SKM-1 (cell line): ENCODE measurements around the gene LKAAEAR1.

Source experiments
- DNase-seq: peaks from one replicate; lab custom pipeline; 2025; ENCODE audit not compliant: unreplicated experiment; lab: John Stamatoyannopoulos, UW

Gene LKAAEAR1

DNA sequence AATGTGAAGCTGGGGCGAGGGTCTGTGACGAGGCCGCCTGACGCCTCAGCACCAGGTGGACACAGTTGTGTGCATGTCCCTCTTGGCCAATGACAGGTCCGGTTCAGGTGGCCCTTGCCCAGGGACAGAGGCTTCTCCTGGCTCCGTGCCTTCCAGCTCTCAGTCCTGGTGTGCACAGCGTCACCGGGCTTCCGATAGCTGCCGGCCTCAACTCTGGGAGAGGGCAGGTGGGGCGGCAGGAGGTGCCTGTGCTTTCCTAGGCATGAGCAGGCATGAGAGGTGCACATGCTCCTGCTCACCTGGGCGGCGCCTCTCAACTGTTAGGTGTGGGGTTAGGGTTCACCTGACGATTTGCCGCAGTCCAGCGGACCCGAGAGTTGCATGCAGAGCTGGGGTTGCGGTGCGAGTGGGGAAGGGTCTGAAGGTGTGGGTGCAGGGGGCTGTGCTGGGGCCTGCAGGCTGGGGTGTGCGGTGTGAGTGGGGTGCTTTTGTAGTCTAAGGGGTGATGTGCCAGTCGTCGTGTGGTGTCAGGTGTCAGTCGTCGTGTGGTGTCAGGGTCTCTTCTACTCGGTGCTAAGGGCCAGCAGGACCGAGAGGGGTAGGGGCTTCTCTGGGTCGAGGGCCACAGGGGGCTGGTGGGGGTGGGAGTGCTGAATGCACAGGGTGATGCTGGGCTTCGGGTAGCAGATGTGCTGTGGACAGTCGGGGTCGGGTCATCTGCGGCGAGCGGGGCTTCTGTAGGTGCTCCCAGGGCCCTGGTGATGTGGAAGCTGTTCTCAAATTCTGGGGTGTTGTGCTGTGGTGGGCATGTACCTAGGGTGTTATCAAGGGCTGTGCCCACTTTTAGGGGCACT is 31.0 kb downstream of the LKAAEAR1 start:
- DNase-seq: no peak

DNA sequence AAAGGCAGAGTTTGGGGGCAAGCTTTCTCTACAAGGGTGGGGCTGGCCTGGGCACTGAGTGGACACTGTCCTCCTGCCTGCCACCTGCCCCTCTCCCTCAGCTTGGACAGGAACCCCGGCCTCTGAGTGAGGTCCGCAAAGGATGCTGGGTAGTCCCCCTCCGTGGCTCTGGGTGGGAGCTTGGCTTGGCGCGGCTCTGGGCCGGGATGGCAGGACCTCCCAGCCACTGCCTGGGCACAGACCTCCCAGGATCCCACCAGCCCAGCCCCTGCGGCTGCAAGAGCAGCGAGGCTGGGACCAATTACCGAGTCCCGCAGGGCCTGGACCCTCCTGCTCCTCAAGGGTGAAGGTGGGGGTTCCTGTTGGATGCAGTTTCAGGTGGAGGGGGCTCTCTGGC is 31.9 kb downstream of the LKAAEAR1 start:
- no peak for DNase-seq

DNA sequence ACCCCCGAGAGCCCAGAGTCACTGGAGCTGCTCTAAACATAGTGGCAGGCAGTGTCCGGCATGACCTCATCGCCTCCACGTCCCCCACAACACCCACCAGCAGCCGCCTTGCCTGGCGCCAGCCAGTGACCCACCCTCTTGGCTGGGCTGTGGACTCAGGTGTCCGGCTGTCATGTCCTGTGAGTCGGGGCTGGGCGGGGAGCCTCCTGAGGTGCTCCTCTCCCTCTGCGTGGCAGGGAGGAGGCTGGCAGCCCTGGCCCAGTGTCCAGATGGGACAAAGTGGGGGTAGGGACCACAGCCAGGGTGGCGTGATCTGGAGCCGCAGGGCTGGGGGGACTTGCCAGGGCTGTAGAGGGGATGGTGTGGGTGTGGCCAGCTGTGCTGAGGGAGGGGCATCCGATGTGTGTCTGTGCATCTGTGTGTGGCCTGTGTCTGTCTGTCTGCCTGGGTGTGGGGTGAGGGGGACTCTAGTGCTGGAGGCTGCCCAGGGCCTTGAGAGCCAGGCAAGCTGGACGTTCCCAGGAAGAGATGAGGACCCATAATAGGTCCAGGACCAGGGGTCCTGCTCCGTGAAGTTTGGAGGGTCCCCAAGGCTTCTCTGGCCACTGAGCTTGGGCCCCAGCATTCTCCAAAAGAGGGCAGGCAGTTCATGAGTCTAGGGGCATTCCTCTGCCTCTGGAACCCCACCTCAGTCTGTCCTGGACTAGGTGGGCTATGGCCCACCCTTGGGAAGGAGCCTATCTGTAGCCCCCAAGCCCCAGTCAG is 32.5 kb downstream of the LKAAEAR1 start:
- no peak for DNase-seq

DNA sequence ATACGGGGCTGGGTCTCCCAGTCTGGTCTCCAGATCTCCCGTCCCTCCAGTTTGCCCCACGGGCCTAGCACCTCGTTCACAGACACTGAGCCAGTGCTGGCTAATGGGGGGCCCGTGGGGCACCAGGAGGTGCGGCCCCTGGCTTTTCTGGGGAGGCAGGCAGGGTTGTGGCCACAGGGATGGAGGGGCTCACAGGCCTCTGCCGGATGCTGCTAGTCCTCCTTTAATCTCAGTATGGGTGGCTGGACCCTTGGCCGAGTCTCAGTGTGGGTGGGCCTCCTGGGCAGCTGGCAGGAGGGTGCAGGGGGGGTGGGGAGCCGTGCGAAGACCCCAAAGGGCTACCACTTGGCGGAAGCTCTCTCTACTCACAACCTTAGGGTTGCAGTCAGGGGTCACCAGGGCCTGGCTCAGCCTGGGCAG is 33.2 kb downstream of the LKAAEAR1 start:
- DNase-seq: no peak

DNA sequence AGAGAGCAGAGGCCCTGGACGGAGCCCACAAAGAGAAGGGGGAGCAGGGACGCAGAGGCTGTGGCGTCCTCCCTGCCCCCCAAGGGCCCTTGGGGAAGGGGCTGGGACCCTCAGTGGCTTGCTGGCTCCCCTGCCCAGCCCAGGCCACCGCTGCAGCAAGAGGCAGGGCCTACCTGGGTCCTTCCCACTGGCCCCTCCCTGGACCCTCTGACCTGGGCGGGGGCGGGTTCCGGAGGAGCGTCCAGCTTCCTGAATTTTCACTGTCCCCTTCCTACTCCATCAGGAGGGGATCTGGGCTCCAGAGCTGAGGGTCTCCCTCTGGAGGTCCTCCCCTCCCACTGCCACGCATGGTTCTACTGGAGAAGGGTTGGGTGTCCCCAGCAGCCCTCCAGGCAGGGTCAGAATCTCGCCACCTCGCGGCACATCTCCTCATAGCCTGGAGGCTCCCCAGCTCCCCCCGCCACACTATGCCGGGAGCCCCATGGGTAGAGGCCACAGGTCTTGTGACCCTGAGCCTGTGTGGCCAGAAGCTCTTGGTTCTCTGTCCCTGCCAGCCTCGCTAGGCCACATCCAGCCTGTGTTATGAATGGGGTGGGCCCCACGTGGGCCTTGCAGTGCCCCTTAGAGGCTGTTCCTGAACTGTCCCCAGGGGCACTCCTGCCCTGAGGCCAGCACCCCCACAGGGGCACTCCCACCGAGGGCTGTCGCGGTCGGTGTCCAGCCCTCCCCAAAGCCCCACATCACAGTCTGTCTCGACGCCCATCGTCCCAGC is 33.8 kb downstream of the LKAAEAR1 start:
- DNase-seq: no peak

DNA sequence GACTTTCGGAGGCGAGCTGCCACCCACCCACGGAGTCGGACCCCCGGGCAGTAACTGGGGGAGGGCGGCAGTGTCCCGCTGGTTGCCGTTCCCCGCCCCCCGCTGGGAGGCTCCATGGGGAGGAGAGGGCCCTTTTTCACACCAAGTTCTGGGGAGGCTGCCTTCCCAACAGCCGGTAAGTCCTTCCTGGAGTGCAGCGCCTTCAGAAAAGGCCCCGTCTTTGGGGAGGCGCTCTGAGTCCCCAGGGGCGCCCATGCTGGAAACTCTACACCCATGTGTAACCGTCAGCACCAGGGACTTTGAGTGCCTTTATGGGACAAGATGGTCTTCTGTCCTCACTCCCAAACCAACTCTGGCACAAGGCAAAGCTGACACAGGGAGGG is 34.3 kb downstream of the LKAAEAR1 start:
- no peak for DNase-seq

DNA sequence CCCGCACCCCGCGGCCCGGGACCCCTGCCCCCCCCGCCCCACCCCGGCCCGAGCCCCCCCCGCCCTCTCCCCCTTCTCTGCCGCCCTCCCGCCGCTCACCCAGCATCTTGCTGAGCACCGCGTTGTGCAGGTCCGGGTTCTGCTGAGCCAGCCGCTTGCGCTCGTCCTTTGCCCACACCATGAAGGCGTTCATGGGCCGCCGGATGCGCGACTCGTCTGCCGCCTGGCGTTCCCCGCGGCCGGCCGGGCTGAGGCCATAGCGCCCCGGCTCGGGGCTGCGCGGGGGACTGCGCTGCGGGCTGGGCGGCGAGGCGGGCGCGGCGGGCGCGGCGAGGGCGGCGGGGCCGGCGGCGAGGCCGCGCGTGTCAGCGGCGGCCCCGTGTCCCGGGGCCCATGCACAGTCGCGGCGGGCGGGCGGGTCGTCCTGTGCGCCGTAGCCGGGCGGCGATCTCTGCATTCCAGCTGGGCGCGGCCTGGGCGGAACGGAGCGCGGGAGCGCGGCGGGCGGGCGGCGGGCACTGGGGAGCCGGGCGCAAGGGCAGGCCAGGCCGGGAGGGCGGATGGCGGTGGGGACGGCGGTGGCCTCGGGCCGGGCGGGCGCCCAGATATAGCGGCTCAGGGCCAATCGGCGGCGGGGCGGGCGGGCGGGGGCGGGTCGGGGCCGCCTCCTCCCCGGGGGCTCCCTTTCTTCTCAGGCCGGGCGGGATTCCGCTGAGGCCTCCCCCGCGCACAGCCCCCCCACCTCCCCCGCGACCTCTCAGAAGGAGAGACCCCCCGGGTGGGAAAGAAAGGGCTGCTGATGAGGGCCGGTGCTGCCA is 34.9 kb downstream of the LKAAEAR1 start, which contains the start of gene SOX18:
Gene SOX18, minus strand, starts transcription at position 580 of the 818 bp plus-strand sequence. Its CDS starts 123 bp downstream, at position 457.
- no peak for DNase-seq

DNA sequence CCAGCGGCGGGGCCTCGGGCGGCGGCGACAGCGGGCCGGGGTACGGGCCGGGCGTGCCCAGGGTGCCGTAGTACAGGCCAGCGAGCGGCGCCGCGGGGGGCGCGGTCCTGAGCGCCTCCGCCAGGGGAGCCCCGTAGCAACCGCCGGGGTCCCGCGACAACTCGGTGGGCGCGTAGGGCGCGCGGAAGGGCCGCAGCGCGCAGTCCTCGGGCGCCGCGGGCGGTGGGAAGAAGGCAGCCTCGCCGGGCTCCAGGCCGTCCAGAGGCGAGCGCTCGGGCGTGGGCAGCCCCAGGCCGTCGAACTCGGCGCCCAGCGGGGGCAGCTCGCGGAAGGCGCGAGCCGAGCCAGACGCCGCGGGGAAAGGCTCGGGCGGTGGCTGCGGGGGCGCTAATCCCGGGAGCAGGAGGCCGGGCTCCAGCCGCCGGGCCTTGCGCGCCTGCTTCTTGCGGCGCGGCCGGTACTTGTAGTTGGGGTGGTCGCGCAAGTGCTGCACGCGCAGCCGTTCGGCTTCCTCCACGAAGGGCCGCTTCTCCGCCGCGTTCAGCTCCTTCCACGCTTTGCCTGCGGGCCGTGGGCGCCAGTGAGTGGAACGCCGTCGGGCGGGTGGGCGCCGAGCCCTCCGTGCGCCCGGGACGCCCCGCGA is 35.7 kb downstream of the LKAAEAR1 start:
- no peak for DNase-seq

DNA sequence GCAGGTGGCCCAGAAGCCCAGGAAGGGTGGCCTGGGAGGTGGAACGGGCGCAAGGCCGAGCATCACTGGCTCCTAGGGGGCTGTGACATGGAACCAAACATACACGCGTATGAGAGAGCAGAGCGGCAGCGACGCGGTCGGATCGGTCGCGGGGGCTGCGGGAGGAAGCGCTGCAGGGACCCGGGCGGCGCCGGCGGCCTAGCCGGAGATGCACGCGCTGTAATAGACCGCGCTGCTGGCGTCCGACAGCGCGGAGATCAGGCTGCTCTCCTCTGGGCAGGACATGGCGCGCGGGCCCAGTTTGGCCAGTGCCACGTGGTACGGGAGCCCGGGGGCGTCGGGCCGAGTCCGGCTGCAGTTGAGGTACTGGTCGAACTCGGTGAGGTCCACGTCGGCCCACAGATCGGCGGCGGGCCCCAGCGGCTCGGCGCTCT is 36.2 kb downstream of the LKAAEAR1 start:
- DNase-seq: no peak

DNA sequence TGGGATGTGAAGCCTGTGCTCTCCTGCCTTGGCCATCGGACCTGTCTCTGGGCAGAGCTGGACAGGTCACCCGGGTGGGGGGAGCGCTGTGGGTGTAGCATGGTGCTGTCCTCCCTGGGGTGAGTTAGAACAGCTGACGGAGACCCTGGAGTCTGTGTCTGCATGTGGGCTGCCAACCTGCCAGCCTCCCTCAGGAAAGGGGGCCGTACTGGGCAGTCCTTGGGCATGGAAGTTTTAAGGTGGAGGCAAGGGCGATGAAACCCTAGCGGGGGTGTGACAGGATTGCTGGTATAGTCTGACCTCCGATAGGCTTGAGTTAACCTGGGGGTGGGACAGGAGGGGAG is 37.2 kb downstream of the LKAAEAR1 start:
- DNase-seq: no peak

DNA sequence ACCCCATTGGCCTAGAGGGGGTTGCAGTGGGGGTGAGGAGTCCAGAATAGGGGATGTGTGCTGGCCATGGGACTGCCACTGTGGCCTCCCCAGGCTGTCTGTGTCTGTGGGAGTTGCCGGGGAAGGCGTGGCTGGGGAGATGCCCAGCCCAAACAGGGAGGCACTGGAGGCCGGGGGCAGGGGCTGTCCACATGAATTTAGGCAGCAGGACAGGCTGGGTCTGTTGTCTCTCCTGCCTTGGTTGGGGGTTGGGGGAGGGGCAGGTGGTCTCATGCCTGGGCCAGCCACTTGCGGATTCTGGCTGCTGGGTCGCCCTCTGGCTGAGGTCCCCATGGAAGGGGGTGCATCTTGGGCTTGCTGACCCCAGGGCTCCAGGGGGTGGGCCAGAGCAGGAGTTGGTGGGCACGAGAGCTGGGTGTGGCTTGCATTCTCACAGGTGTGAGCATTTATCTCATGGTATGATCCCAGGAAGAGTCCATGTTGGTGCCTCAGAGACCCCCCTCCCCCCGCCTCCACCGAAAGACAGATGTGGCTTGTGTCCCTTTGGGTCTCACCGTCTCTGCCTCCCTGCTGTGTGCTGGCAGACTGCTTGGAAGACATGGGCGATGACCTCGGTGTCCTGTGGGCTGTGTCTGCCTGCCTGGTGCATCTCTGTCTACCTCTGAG is 38.7 kb downstream of the LKAAEAR1 start:
- no peak for DNase-seq

DNA sequence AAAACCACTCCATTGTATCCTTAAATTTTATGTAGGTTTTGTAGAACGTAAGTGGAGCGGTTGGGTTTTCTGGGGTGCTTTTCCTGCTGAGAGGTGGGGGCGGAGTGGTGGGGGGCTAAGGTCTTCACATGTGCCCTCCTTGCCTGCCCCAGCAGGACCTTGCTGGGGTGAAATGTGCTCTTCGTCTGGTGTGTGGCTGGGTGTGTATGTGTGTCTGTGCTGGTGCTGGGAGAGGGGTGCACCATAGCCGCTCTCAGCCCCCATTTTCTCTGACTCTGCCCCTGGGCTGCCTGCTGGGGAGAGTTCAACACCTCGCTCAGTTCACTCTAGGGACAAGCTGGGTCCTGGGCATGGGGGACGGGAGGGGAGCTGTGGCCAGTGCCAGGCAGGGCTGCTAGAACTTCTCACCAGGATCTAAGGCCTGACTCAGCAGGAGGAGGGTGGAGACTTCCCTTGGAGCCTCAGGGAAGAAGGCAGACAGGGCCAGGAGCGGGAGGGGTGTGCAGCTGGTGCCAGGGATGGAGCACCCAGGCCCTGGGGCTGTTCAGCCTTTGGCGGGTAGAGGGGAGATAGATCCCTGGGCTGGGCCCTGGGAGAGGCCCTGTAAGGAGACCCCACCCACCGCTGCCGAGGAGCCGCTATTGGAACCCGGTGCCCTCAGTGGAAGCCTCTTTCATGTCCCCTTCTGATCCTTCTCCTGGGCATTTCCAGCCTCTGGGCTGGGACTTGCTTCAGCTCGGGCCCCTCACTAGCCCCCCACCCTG is 39.5 kb downstream of the LKAAEAR1 start:
- no peak for DNase-seq

DNA sequence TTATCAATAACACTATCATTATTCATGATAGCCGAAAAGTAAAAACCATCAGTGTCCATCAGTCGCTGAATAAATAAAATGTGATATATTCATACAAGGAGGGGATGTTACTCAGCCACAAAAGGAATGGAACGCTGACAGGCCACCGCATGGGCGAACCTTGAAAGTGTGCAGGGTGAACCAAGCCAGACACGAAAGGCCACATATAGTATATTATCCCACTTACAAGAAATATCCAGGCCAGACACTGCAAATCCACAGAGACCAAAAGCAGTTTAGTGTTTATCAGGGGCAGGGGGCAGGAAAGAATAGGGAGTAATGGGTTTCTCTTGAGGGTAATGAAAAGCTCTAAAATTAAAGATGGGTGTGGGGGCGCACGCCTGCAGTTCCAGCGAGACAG is 40.4 kb downstream of the LKAAEAR1 start:
- no peak for DNase-seq

DNA sequence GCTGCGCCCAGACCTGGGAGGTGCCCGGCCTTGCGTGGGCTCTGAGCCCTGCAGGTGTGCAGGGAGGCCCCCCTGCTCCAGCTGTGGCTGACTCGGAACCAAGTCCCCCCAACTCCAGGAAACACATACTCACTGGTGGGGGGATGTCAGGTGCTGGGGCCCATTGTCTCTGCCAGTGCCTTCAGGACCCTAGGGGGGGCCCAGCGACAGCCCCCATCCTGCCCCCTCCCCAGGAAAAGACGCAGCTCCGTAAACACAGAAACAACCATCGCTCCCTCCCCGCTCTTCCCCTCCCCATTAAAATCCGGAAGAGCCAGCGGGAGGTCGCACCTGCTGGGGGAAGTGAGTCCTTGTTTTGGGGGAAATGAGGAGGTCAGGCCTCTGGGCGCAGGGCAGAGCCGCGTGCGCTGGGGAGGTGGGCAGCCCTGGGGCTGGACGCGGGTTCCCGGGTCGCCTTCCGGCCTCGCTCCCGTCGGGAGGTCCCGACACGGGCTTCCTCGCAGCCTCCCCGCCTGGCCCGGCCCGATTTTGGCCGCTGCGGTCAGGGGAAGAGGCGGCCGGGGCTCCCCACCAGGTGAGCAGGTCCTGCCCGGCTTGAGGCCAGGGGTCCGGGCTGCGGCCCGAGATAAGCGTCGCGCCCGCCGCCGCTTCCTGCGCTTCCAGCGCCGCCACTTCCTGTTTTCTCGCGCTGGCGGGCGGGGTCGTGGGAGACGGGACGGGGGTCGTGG is 42.0 kb downstream of the LKAAEAR1 start:
- DNase-seq: no peak

DNA sequence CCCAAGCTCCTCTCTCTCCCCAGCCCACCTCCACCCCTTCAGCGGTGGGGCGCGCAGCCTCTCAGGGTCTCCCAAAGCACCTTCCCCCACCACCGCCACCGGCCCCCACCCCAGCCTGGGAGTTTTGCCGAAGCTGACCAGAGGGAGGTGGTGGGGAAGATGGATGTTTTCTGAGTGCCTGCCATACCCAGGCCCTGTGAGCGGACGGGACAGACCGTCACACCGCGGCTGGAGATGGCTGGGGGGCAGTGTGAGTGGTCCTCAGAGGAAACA is 42.5 kb downstream of the LKAAEAR1 start:
- no peak for DNase-seq

DNA sequence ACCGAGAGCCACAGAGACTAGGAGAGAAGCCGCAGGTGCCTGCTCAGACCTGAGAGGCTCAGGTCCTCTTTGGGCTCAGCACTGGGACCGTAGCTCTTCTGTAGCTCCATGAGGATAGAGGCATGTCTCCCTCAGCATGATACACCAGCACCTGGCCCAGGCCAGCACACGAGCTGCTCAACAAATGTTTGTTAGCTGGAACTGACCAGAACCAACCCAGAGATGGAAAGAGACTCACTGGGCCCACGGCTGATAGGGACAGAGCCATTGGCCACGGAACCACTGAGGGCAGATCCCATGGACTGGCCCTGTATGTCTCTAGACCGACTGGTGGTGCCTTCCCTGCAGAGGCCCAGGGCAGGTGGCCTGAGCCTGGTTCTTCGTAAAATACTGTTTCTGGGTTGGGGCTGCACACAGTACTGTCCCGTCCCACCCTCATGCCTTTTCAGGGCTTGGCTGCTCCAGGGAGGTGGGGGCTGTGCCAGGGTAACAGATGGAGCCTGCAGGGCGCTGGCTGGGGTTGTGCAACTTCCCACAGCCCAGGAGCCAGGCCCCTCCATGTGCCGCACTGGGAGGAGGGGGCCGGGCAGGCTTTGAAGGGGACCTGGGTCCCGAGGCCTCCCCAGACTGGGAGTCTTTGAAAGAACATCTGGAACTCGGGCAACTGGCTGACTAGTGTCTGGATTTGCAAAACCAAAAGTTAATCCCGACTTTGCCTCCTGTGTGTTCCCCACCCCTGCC is 43.0 kb downstream of the LKAAEAR1 start:
- no peak for DNase-seq

DNA sequence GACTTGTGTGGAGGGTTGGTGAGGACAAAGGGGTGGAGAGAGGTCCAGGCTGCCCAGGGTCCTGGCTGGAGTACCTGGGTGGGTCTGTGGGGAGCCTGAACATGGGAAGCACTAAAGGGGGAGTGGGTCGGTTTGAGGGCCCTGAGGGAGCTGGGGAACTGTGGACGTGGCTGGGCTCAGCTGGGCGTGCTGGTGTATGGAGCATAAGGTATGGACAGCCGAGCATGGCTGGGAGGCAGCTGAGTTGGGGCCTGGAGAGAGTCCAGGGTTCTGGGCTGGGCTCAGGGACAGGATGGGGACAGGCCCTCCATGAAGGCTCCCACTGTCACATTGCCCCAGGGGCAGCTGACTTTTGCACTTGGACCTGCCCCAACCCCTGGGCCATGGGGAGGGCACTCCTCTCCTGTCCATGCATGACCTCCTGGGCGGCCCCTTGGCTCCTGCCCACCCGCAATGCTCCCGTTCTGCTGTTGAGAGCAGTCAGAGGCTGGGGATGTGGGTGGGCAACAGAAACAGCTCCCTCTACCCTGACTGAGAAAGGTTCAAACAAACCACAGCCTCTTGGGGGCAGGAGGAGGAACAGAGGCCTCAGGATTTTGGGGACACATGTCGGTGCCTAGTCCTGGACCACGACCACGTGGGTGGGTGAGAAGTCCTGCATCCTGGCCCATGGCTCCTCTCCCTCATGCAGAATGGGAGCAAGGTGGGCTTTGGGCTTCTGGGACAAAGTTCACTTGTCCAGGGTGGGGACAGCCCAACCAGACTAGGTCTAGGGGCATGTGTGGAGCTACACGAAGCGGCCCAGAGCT is 43.8 kb downstream of the LKAAEAR1 start:
- no peak for DNase-seq
